GM12801 (cell line): ENCODE results near the gene MAP2K3.

Experiments used
- TF ChIP-seq, protein P1 (sequence below): IDR thresholded peaks from one replicate; pipeline ENCODE4 v1.5.1; 2011; ENCODE audit warnings: control low read depth; ENCODE audit not compliant: insufficient read length; ENCODE audit errors: extremely low read depth

Gene MAP2K3

DNA sequence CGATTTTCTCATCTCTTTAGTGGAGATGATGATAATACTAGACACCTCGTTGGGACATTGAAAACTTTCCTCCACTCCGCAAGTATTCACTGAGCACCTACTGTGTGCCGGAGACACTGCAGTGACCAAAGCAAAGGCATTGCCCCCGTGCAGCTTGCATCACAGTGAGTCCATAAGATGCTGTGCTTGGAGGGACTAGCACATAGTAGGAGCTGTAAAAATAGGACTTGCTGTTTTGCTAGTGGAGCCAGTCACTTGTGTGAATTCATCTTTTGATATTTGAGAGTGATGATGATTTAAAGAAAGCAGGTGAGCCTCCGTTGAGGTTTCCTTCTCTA, 5.3 kb upstream of the MAP2K3 start:
- TF ChIP-seq, protein P1, sequence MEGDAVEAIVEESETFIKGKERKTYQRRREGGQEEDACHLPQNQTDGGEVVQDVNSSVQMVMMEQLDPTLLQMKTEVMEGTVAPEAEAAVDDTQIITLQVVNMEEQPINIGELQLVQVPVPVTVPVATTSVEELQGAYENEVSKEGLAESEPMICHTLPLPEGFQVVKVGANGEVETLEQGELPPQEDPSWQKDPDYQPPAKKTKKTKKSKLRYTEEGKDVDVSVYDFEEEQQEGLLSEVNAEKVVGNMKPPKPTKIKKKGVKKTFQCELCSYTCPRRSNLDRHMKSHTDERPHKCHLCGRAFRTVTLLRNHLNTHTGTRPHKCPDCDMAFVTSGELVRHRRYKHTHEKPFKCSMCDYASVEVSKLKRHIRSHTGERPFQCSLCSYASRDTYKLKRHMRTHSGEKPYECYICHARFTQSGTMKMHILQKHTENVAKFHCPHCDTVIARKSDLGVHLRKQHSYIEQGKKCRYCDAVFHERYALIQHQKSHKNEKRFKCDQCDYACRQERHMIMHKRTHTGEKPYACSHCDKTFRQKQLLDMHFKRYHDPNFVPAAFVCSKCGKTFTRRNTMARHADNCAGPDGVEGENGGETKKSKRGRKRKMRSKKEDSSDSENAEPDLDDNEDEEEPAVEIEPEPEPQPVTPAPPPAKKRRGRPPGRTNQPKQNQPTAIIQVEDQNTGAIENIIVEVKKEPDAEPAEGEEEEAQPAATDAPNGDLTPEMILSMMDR: no peak

GRCh38 chr17:21279582-21279981, 4.9 kb upstream of the MAP2K3 start:
- TF ChIP-seq, protein P1: no peak

GRCh38 chr17:21280081-21280518, 4.4 kb upstream of the MAP2K3 start:
- TF ChIP-seq, protein P1: peak; percentile 62

DNA sequence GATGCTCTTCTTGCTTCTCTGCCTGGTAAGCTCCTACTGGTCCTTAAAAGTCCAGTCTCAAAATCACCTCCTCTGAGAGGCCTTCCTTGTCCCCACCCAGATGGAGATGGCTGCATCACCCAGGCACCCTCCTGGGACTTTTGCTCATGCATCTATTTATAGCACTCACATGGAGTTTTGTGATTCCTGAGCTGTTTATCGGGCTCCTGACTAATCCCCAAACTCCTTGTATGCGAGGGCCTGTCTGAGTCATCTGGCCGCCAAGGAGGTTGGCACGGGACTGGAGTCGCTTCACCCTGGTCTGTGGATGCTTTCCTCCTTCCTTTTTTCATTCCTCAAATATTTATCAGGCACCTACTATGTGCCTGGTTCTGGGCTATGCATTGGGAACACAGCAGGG, 2.3 kb upstream of the MAP2K3 start:
- TF ChIP-seq, protein P1: no peak

GRCh38 chr17:21282850-21283249, 1.7 kb upstream of the MAP2K3 start:
- TF ChIP-seq, protein P1: no peak

GRCh38 chr17:21283482-21284318, 811 bp upstream of the MAP2K3 start:
- TF ChIP-seq, protein P1: no peak

DNA sequence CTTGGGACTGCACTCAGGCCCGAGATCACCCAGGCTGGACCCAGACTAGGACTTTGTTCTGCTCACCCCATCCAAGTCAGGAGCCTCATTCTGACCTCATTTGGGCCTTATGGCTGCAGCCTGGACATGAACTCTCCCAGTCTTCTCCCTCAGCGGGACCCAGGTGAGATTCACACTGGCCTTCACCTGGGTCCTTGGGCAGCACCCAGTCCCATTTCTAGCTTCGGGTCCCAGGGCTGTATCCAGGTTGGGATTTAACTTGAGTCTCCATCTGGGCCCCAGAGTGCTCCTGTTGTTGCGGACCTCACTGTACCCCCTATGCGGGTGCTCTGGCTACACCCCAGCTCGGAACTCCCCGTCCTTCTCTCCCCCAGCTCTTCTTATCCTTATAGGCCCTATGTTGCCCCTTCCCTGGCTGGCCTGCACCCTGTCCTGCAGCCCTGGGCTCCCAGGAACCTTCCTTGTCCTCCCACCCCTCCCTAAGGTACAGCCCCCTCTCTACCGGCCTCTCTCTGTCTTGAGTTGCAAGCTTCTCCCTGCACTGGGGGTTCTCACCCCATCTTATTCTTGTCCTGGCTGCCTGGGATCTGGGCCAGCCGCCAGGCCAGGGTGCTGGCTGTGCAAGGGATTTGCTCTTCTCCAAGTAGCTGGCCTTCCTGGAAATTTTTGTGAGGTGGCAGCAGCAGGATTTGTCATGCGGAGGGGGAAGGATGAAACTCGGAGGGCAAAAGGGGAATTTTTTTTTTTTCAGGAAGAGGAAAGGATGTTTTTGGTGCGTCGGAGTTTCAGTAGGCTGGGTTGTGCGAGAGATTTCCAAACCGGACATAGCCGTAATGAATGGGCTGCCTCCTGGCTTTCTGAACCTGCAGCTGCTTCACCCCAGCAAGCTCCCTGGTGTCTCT, 904 bp downstream of the MAP2K3 start:
- TF ChIP-seq, protein P1: no peak
